GM19351 (cell line): ENCODE measurements around the gene CTNNA1.

ENCODE experiments used
- ATAC-seq: cut with Tn5 transposase; IDR thresholded peaks from one replicate; pipeline ENCODE4 v1.9.1; 2021; ENCODE audit warnings: mild to moderate bottlenecking, moderate library complexity; ENCODE audit not compliant: unreplicated experiment

Gene CTNNA1

DNA sequence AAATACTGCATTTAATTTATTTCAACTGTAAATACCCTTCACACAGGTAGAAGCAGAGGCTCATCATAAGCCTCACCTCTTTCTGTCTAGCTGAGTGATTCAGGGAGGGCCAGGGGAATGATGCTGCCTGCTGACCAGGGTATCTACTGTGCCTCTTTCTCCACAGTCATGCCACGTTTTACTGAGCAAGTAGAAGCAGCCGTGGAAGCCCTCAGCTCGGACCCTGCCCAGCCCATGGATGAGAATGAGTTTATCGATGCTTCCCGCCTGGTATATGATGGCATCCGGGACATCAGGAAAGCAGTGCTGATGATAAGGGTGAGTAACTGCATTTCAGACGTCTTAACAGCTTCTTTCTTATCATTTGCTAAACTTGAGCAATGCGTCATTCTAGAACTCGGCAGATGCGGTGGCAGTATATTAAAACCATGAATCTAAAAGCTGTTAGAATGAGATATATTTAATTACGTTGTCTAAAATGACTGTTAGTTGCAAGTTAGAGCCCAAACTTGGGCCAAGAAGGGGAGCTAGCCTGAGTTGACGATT, 171.9 kb downstream of the CTNNA1 start:
- no peak for ATAC-seq

DNA sequence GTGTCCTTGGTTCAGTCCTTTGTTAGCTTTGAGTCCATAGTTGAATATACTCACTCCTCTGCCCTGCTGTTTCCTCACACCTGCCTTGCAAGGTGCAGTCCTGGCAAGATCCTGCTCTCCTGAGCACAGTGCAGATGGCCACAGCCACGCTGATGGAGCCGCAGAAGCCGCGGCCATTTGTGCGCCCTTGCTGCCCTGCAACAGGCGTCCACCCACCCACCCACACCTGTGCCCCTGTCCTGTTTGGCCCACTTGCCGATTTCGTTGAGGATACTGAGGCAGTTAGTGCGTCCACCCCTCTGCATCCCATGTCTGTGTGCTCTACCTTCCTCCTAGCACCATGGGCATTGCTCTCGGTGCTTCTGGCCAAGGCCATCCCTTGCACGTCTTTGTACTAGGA, 173.0 kb downstream of the CTNNA1 start:
- ATAC-seq, result no peak

DNA sequence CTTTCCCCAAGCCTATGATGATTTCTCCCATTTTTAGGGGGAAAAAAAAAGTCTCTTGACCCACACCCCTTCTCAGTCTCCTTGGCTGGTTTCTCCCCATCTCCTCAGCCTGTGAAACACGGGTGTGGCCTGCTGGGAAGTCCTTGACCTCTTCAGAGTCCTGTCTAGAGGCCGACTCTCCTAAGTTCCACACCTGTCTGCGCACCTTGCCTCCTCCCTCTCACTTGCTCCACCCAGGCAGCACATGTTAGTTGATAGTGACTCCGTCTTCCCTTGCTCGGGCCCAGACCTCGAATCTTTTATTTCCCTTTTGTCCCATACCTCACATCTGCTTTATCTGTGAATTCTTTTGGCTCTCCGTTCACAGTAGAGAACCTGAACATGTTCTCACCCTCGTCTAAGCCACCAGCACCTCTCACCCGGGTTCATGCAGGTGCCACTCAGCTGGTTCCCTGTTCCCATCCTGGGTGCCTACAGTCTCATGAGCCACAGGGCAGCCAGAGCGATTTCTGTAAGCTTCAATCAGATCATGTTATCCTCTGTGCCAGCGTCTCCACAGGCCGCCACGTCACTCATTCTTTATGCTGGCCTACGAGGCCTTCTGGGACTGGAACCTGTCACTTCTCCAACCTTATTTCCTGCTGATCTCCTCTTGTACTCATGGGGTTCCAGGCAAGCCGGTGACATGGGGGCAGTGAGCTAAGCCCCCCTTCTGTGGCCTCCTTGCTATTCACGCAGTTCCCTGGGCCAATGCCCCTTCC, 173.6 kb downstream of the CTNNA1 start:
- ATAC-seq, result no peak

DNA sequence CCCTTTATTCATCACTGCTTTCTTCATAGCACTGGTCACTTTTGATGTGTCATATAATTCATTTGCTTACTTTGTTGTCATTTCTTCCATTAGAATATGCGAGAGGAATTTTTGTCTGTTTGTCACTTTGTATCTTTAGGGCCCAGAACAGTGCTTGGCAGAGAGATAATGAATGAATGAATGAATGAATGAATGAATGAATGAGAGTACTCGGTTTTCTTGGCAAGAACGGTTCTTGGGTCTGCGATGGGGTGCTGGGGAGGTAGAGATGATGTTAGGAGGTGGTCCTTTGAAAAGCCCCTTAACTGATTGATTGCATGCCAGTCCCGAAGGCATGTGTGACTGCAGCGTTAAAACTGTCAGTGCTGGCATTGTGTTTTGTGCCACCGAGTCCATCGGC, 174.3 kb downstream of the CTNNA1 start:
- no peak for ATAC-seq

DNA sequence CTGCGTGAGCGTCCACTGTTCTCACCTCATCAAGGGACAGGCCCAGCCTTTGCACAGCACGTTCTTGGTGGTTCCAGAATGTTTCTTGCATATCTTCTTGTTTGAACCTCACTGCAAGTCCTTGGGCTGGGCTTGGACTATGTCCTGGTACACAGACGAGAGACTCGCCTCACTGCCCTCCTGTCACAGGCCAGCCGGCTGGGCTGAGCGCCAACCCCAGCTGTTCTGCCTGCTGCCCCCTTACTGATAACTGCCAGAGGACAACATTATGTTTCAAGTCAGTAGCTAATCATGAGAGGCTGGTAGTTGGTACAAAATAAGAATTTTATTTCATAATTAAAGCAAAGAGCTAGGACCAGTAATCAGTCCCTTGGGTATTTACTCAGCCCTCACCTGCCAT, 174.8 kb downstream of the CTNNA1 start:
- ATAC-seq, result no peak

DNA sequence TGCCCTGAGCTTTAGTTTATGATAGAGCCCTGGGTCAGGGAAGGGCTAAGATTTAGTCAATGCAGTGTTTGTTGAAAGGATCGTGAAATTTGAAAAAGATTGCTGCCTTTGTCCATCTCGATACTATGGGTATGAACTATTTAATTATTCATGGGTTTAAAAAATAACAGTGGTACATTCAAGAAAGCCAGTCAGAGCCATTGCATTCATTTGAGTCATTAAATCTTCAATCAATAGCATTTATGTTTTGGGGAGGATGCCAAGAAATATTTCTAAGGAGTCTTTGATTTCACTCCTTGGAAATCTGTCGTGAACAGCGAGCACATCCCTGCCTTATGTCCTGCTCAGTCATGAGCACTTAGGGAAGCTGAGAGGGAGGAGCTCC, 176.3 kb downstream of the CTNNA1 start:
- ATAC-seq, result no peak

DNA sequence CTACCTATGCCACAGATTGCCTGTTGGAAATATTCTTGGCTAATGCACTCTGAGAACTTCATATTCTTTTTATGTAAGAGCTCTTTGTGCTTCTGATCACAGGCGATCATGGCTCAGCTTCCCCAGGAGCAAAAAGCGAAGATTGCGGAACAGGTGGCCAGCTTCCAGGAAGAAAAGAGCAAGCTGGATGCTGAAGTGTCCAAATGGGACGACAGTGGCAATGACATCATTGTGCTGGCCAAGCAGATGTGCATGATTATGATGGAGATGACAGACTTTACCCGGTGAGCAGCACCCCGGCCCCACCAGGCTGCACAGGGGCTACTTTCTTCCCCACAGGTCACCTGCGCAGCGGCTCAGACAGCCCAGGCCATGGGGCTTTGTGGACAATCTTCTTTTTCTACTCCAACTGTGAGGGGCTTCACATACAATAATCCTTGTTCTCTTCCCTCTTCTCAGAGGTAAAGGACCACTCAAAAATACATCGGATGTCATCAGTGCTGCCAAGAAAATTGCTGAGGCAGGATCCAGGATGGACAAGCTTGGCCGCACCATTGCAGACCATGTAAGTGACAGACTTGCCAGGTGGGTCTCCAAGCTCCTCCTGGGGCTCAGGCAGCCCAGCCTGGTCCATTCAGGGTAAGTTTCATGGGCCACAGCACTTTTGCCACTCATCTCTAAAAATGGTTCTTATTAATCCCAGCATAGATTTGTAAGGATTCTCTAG, 177.3 kb downstream of the CTNNA1 start:
- no peak for ATAC-seq

DNA sequence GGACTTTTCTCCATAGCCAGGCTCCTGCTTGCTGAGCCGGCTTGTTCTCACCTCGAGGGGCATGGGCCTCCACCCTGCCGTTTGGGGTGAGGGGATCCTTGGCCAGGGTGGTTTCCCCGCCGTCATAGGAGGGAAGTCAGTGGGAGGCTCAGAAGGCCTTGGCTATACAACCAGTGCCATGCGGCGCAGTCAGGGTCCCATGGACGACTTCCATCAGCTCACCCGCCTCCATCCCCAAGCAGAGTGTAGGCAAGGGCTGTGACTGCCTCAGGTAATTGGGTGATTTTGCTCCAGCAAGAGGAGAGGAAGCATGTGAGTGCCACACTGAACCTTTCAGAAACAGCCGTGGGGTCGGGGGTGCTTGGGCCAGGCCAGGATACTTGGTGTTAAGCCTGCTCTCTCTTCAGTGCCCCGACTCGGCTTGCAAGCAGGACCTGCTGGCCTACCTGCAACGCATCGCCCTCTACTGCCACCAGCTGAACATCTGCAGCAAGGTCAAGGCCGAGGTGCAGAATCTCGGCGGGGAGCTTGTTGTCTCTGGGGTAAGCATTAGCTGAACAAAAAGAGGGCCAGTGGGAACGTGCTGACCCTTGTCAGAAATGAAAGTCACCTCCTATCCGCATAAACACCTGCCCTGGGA, 179.1 kb downstream of the CTNNA1 start:
- ATAC-seq, result no peak

DNA sequence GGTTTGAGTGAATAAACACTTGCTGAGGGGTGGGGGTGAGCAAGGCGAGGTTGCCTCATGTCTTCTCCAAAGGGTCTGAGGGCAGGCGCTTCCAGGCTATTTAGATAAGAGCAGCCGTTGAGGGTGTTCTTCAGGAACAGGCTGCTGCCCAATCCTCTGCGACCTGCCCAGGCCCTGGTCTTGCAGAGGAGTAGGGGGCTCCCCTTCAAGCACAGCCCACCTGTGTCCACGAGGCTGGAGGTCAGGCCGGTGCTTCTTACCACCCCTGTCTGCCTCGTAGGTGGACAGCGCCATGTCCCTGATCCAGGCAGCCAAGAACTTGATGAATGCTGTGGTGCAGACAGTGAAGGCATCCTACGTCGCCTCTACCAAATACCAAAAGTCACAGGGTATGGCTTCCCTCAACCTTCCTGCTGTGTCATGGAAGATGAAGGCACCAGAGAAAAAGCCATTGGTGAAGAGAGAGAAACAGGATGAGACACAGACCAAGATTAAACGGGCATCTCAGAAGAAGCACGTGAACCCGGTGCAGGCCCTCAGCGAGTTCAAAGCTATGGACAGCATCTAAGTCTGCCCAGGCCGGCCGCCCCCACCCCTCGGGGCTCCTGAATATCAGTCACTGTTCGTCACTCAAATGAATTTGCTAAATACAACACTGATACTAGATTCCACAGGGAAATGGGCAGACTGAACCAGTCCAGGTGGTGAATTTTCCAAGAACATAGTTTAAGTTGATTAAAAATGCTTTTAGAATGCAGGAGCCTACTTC, 180.5 kb downstream of the CTNNA1 start:
- no peak for ATAC-seq

DNA sequence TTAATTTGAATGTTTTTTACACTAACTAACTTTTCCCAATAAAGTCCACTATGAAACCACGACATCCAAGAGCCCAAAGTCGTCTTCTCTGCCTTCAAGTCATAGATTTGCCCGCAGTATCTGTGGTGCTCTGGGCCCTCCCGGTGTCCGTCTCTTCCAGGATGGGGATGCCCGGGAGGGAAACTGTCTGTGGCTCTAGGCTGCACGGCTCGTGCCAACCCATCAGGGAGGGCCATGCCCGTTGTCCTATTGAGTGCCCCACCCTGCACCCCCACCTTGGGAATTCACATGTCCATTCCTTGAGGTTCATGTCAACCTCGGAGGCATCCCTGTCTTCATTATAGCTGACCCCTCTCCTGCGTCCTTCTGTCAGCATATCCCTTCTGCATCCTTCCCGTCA, 181.7 kb downstream of the CTNNA1 start:
- no peak for ATAC-seq

DNA sequence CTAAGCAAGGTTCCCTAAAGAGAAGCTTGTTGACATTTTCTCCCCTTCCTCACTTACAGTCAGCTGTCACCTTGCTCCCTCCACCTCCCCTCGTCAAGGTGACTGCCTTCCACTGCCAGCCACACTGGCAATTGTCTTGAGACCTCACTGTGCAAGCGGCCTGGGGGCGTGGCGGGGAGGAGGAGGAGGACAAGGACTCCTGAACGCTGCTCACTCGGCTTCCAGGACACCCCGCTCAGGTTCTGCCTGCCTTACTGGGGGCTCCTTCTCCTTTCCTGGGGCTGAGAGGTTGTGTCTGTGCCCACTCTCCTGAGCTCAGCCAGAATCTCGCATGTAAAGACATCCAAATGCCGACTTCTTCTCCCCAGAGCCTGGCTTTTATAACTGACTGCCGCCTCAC, 182.2 kb downstream of the CTNNA1 start:
- ATAC-seq, result no peak

DNA sequence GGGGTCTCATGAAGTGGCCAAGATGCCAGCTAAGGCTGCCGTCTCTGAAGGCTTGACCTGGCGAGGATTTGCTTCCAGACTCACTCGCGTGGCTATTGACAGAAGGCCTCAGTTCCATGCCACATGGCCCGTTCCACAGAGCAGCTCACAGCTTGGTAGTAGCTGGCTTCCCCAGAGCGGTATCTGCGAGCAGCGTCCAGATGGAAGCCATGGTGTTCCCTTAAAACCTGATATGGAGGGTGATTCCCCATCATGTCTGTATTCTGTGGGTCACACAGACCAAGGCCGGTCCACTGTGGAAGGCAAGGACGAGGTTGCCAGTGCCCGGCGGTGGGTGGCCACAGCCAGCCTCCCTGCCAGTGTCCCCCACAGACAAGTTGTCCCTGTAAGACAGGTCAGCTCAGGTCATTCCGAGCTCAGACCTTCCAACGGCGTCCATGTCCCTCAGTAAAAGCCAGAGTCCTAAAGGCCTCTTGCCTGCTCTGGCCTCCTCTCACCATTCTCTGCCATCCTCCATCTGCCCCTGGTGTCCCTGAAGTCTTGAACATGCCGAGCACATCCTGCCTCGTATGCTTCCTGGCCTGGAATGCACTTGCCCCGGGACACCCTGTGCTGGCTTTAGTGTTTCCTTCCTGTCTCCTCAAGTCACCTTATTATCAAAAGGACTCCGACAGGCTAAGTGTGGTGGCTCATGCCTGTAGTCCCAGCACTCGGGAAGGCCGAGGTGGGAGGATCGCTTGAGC, 183.2 kb downstream of the CTNNA1 start:
- no peak for ATAC-seq

DNA sequence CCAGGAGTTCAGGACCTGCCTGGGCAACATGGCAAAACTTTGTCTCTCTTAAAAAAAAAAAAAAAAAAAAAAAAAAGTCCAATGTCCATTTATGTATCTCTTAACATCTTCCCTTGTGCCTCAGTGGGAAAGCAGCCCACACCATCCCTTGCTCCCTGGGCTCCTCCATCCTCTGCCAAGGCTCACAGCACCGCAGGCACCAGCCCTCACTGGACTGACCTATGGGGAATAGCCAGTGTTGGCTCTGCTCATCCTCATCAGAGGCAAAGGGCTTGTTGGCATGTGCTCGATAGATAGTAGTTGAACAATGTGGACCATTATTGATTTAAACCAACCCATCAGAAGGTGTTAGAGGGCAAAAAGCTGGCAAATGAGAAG, 183.7 kb downstream of the CTNNA1 start:
- ATAC-seq, result no peak

DNA sequence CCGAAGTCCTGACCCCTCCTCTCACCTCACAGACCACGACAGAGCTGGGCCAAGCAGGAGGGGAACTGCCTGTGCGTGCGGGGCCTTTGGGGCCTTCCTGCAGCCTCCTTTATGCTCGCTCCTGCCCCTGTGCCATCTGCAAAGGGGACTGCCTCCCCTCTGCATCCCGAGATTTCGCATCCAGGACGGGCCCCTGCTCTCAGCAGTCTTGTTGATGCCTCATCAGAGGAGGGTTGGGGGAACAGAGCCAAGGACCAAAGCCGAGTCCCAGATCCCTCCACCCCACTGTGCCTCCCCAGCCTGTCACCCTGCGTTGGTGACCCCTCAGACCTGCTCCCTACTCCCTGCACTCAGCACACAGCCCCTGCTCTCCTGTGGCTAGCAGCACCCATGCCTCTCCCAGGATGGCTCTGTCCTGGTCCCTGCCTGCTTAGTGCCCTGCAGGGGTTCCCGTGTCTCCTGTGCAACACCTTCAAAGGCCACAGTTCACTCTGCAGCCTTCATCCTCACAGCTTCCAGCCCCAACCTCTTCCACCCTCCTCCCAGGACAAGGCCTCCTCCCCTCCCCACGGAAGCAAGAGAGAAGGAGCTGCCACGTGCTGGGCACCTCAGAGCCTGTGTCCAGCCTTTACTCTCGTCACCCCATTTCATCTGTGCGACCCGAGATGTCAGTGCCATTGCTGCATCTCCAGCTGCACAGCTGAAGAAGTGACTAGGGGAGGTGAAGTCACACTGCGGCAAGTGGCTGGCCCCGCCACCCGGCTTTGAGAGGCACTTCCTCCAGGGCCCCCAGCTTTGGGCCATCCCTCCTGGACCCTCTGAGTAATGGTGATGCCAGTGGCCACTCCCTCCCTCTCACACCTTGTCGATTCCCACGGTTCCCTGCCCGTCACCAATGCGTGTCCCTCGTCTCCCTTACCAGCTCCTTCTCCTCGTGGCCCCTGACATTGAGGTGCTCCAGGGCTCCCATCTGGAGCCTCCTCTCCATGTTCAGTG, 184.5 kb downstream of the CTNNA1 start:
- ATAC-seq, result no peak

DNA sequence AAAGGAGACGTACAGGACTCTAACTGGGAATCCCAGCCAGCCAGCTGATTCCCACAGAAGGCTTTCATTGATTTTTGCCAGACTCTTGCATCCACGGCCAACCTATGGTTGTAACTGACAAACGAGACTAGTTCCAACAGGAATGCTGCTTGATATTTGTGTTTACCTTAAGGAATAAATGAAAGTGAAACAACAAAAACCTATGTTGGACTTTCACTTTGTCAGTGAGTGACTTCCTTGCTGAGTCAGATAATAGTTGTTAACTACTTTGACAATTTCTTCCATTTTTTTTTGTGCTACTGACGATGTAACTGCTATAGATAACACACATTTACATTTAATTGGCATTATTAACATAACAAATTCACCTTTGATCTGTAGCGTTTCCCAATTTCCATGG, 185.3 kb downstream of the CTNNA1 start:
- no peak for ATAC-seq

DNA sequence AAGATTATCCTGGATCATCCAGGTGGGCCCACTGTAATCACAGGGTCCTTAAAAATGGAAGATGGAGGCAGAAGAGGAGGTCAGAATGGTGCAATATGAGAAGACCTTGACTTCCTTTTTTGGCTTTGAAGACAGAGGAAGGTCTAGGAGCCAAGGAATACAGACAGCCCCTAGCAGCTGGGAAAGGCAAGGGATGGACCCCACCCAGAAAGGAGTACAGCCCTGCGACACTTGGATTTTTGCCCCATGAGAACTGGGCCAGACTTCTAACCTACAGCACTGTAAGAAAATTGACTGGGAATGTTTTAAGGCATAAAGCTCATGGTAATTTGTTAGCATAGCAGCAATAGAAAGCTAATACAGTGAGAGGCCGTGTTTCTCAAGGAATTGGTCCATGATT, 188.8 kb downstream of the CTNNA1 start:
- ATAC-seq, result no peak

DNA sequence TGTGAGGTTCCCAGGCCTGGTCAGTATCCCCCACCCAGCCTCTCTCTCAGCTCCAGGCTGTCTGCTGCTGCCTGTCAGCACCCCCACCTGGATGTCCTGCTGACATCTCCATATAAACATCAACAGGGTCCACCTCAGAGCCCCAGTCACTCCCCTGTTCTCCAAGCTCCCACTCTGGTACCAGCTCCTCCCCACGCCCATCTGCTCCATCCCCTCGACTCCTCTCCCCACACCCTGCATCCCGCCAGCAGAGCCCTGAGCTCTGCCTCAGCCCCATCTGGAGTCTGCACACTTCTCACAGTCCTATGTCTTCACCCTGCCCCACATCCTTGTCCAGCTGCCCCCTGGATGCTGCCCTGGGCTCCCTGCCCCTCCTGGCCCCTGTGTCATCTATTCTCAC, 189.6 kb downstream of the CTNNA1 start:
- no peak for ATAC-seq

DNA sequence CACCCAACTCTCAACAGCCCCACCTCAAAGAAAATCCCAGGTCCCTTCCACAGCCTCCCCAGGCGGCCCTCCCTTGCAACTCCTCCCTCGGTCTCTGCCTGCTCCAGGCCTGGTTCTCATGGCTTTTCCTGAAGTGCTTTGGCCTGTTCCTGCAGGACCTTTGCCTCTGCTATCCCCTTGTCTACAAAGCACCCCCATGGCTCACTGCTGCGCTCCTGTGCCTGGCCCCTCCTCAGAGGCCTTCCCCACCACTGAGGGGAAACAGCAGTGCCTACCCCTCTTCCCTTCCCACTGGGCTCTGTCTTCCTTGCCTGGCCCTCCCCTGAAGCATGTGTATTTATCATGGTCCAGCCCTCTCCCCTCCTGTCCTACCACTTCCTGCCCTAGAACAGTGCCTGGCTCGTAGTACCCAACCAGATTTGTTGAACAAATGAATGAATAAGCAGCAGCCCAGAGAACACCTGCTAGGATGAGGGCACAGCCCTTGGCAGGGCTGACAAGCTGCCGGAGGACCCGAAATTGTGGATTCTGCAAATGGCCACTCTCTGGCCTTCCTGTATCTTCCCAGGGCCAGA, 190.5 kb downstream of the CTNNA1 start:
- ATAC-seq, result no peak
